DMS53 treated with DMSO at 0.1 percent for 48 hours (cell line): ENCODE measurements around the gene CTIF.
A peak's percentile ranks its signal among the peaks of the same experiment; 100 is the strongest.
"Not testable (repeated sequence)": the region's sequence is repeated elsewhere in the genome, so short reads cannot be mapped to it uniquely, and the experiment has no call there.

Source experiments
- DNase-seq: peaks from one replicate; lab custom pipeline; 2025; ENCODE audit not compliant: unreplicated experiment; lab: John Stamatoyannopoulos, UW

The CTIF gene

DNA sequence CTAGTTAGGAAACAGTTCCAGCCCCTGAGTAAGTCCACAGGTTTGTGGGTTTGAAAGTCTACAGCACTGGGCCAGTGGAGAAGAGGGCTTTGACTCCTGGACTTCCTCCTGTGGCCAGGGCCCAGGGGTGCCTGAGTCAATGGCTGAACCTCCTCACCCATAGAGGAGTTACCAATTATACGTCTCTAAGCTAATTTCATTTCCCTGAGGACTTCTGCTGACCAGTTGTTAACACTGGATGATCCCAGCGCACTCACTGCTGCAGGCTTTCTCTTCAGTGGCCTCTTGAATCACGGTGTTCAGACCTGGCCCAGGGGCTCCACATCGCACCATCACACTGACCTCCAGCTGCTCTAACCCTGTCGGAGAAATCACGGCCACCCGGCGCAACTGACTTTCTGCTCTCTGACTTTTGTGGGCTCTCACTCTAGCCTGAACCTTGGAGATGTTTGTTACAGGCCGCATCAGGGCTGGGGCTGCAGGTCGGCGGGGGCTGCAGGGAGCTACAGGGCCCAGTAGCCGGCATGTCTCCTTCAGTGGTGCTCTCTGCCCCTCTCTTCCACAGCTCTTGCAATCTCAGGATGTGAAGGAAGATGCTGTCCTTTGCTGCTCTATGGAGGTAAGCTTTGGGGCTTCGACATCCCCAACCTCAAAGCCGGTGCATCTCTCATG, 318.3 kb downstream of the CTIF start:
- DNase-seq: no peak

GRCh38 chr18:48858676-48859075, 319.8 kb downstream of the CTIF start:
- no peak for DNase-seq

DNA sequence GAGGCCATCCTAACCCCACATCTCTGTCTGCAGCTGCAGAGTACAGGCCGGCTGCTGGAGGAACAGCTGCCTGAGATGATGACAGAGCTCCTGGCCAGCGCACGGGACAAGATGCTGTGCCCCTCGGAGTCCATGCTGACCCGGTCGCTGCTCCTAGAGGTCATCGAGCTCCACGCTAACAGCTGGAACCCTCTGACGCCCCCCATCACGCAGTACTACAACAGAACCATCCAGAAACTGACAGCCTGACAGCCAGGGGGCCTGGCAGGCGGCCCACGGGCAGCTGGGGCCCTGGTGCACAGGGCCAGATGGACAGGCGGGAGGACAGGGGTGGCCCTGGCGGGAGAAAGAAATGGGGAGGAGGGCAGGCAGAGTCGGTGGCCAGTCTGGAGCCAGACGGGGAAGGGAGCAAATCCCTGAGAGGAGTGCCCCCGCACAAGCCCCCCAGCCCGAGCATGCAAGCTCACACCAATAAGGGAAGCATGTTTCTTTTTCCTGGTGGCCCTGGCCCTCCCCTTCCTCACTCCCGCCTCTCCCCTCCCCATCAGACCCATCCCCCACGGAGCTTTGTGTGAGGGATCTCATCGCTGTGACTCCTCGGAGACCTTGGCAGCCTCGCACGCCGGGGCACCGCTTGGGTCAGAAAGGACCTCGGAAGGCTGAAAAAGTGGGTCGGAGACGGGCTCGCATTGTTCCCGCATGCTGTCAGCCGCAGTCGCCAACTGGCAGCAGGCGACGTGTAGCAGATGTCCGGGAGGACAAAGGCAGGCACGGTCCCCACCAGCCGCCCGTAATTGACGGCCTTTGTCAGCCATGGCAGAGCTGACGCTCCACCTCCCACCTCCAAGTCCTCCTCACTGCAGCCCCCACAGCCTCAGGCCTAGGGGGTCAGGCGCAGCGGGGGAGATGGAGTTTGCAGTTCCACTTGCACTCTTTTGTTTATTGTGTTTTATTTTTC, 320.8 kb downstream of the CTIF start:
- no peak for DNase-seq

GRCh38 chr18:48860269-48861180, 321.7 kb downstream of the CTIF start:
- DNase-seq: no peak

DNA sequence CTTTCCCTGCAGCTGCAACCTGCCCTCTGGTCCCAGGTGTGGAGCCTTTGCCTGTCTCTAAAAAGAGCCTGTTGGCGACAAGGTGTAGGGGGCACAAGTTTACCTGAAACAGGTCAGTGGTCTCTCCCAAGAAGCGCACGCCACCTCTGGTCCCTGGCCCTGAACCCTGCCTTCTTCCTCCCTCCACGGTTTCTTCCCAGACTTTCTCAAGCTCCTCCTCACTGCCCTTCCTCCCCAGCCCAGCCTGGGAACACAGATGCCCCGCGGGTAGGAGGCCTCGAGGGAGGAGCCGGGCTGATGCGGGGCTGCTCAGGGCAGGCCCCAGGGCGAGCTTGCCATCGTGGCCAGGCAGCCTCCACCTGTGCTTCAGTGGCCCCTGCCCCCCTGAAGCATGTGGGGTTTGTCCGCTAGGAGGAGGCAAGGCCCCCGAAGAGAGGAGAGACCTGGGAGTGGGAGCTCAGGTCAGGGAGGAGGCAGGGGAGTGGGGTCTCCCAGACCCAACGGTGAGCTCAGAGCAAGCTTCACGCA, 322.4 kb downstream of the CTIF start:
- DNase-seq: no peak

DNA sequence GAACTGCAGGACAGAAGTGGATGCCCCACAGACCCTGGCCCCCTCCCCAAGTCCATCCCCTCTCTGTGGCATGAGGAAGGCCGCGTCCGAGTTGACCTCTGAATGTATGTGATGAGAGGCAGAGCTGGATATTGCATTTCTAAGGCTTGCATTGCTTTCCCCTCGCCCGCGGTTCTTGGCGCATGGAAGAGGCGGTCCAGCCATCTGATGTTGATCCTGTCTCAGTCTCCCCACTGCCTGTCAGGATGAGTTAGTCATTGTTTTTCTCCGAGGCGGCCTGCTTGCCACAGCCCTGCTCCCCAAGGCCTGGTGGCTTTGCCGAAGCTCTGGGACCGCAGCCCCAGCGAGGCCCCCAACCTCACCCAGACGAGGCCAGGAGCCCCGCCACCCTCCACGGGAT, 323.3 kb downstream of the CTIF start:
- no peak for DNase-seq

DNA sequence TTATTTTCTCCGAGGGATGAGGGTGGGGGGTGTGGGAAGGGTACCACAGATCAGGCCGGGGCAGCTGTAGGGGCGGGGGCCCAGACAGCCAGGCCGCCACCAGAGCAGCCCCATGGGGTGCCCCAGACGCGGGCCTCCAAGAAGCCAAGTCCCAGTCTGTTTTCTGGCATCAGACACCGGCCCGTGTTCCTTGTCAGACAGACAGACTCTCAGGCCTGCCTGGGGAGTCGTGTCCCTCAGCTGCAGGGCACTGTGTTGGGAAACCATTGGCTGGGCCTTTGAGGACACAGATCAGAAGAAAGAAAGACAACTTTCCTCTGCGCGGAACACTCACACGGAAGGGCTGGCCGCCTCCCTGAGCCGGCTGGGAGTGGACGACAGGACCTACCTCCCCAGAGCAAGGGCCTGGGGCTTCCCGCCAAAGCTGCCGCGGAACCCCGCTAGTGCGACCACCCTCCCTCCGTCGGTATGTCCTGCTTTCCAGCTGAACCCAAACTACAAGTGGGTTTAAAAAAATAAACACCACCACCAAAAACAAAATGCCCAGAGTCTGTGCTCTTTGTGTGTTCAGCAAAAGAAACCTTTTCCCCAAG, 323.9 kb downstream of the CTIF start:
- no peak for DNase-seq

GRCh38 chr18:48863432-48864065, 324.7 kb downstream of the CTIF start:
- DNase-seq: no peak

- no peak for DNase-seq
Observed at GRCh38 chr18:48864876-48865275, 326.0 kb downstream of the CTIF start.

- peak; percentile 96 for DNase-seq
Observed at GRCh38 chr18:48866028-48866733, 327.4 kb downstream of the CTIF start.

DNA sequence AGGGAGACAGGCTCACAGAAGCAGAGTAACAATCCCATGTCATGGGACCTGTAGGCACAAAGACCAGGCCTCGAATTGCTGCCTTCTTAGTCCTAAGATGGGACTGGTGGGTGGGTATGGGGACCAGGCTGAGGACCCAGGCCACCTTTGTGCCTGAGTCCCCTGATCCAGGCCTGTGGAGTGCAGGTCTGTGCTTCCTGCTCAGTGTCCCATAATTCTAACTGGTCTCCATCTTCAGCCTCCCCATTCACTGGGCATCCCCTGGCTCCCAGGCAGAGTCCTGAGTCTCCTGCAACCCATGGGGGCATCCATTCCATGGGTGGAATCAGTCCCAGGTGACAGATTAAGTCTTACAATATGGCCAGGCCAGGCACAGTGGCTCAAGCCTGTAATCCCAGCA, 328.0 kb downstream of the CTIF start:
- DNase-seq: no peak

DNA sequence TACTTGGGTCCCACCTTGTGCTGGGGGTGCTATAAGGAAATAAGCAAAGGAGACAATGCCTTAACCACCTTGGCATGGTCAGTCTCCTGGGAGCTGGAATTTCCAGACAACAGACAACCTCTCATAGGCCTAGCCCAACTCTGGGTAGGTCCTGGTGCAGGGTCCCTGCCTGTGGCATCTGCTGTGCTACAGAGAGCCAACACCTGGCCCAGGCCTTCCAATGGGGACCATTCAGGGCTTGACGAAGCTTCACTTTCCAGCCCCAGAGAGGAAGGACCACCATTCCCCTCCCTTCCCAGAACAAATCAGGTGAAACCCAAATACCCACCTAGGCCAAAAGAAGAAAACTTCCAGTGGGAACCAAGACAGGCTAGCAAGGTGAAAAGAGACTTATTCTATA, 329.1 kb downstream of the CTIF start:
- no peak for DNase-seq

DNA sequence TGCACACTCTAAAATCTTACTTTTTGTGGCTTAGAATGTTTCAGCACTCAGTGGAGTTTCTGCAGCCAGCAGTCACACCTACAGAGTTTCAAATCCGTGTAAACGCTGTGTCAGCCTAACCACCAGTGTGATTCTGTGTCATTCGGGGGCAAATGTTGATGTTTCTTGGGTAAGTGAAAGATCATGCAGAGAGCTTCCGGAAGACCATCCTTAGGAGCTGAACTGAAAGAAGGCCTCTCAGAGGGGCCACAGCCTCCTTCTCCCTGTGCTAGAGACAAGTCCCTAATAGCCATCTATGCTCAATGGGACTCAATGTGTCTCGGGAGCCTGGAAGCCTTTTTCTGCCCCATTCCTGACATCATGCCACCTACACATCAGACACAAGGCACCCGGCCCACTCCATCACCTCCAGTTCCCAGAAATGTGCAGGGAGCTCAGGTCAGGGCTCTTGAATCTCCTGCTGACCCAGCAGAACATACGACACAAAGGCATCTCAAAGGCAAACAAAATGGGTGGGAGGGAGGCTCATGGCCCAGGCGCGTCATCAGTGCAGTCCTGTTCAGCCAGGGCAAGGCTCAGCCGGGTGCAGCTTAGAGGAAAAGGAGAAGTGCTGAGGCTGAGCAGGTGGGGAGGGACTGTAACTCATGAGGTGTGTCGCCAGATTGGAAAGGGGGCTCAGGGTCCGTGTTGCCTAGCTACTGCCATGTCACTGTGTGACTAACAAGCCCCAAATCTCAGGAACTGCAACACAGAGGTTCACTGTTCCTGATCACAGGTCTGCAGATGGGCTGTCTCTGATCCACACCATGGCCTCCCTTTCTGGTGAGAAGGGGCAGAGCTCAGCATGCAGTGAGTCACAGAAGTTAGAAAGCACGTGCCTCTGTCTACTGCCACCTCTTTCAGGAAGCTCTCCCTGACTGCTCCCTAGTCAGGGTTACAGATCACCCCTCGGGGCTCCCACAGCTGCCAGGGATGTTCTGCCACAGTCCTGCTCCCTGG, 329.9 kb downstream of the CTIF start:
- peak; percentile 22 for DNase-seq

DNA sequence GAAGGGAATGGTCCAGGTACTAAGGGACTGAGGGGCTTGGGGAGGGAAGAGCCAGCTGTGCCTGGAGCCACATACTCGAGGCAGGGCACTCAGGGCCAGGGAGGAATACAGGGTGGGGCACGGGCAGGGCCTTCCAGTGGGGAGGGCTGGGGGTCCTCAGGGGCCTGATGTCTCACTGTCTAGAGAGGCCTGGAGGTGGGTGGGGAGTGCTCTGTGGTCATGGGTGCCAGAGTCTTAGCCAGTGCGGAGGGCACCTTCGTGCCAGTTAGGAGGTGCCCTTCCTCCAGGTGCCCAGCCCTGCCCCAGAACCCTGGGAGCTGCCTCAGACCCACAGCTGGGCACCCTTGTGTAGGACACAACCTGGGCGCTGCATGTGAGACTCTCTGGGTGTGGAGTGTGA, 330.8 kb downstream of the CTIF start:
- no peak for DNase-seq

DNA sequence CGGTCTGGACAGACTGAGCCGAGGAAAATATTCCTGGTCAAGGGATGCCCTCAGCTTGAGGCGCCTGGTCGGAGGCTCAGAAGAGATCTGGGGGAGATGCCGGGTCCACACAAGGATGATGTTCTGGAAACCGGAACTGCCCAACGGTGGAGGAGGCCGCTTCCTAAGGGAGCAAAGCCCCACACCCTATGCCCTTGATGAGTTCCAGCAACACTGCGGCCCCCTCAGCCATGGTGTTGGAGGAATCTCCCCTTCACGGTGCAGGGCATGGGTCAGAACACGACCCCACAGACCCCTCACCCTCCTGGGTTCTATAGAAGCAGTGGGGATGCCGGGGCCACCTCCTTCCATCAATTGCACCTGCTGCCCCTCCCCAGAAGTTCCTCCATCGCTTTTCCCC, 332.1 kb downstream of the CTIF start:
- DNase-seq: not testable (repeated sequence)

- no peak for DNase-seq
Observed at GRCh38 chr18:48871391-48872166, 332.7 kb downstream of the CTIF start.
